PFSK-1 (cell line): ENCODE data around the gene NUDT1.

Experiments used
- FOXP2 ChIP-seq: optimal IDR thresholded peaks from 2 replicates; pipeline ENCODE3; 2011; ENCODE audit warnings: borderline replicate concordance, control low read depth, inconsistent platforms; ENCODE audit not compliant: insufficient read depth; ENCODE audit errors: extremely low read length, extremely low read depth
- POLR2AphosphoS5 ChIP-seq: IDR thresholded peaks from 2 replicates; pipeline ENCODE4 v1.6.1; 2012; ENCODE audit warnings: low read depth, mild to moderate bottlenecking, control low read depth, low read length, moderate library complexity
- REST ChIP-seq, 2 experiments: IDR thresholded peaks; 2 replicates each; pipeline versions ENCODE4 v1.6.1 to v1.8.0; 2011 to 2012; ENCODE audit warnings: low read depth in 2 of 2, low read length in 2 of 2, control low read depth in 1 of 2, inconsistent platforms in 1 of 2, mild to moderate bottlenecking in 1 of 2, moderate library complexity in 1 of 2; ENCODE audit not compliant: insufficient read depth in 1 of 2
- SIN3A ChIP-seq: IDR thresholded peaks from 2 replicates; pipeline ENCODE4 v1.6.1; 2012; ENCODE audit warnings: mild to moderate bottlenecking, low read length, moderate library complexity, borderline replicate concordance; ENCODE audit not compliant: insufficient read depth
- TAF1 ChIP-seq: IDR thresholded peaks from 2 replicates; pipeline ENCODE4 v1.6.1; 2012; ENCODE audit warnings: low read length, control low read depth, borderline replicate concordance; ENCODE audit not compliant: insufficient read depth

NUDT1 gene

GRCh38 chr7:2282185-2282751, 40.2 kb downstream of the NUDT1 start:
- TF ChIP-seq TAF1: no peak
- TF ChIP-seq REST (IDR thresholded peaks at IDR 0.05; ENCODE audit: insufficient read depth in 1 of 2, low read depth in 2 of 2, low read length in 2 of 2): no peak
- TF ChIP-seq POLR2AphosphoS5: no peak
- no peak for TF ChIP-seq FOXP2
- TF ChIP-seq SIN3A: no peak

DNA sequence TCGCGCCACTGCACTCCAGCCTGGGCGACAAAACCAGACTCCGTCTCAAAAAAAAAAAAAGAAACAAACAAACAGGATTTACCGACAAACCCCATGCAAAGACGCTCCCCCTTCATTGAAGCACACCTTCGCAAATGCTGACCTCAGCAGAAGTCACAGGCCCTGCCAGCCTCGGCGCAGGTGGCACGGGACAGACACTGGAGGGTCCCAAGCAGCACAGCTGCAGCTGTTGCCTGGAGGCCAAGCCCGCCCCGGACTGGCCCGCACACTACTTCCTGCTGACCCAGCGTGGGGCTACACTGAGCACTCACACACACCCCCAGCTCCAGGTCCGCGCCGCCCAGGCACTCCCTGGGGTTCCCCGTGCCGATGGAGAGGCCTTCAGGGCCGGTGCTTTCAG, 41.0 kb downstream of the NUDT1 start:
- TF ChIP-seq TAF1: no peak
- TF ChIP-seq POLR2AphosphoS5: no peak
- no peak for TF ChIP-seq REST (IDR thresholded peaks at IDR 0.05; ENCODE audit: insufficient read depth in 1 of 2, low read depth in 2 of 2, low read length in 2 of 2)
- no peak for TF ChIP-seq FOXP2
- TF ChIP-seq SIN3A: no peak

GRCh38 chr7:2287745-2288144, 45.7 kb downstream of the NUDT1 start:
- TF ChIP-seq TAF1 (no peak), SIN3A (no peak), REST (IDR thresholded peaks at IDR 0.05; ENCODE audit: insufficient read depth in 1 of 2, low read depth in 2 of 2, low read length in 2 of 2) (no peak), FOXP2 (no peak), POLR2AphosphoS5 (no peak)

- no peak for TF ChIP-seq SIN3A
- TF ChIP-seq TAF1: no peak
- TF ChIP-seq POLR2AphosphoS5: no peak
- no peak for TF ChIP-seq REST (IDR thresholded peaks at IDR 0.05; ENCODE audit: insufficient read depth in 1 of 2, low read depth in 2 of 2, low read length in 2 of 2)
- TF ChIP-seq FOXP2: no peak
Observed at GRCh38 chr7:2288503-2288902, 46.5 kb downstream of the NUDT1 start.
